GM12878 (cell line): ENCODE measurements around the gene CETN3. TPM values are rescaled to one million over a fixed set of nuclear protein-coding genes. Genes with fewer than 3 reads are reported as not detected.

ENCODE experiments used
- ATAC-seq: fragments of 200-7000 bp; cut with Tn5 transposase; 3 replicates; pipeline ENCODE4 v1.9.1; 2020; ENCODE audit warnings: mild to moderate bottlenecking, moderate library complexity
- Bru-seq: library from RNA; stranded (reverse); fragments of 400-500 nt; gene quantifications from one replicate; lab custom pipeline; 2021; lab: Mats Ljungman, UMichigan
- BruChase-seq, 2 experiments: library from RNA; stranded (reverse); fragments of 400-500 nt; gene quantifications; one replicate each; lab custom pipeline; 2021; lab: Mats Ljungman, UMichigan
- BruUV-seq: library from RNA; stranded (reverse); fragments of 400-500 nt; replicated peaks from 2 replicates; lab custom pipeline; 2021; lab: Mats Ljungman, UMichigan
- CTCF ChIA-PET: fragments of 300-600 bp; sonication (Branson Sonifier 250); formaldehyde crosslinking; extraction: SDS; loops from one replicate; lab custom pipeline; 2021; ENCODE audit warnings: inconsistent platforms; lab: Yijun Ruan, JAX
- POLR2A ChIA-PET: fragments of 350-600 bp; formaldehyde crosslinking; extraction: SDS; loops from one replicate; lab custom pipeline; 2021; ENCODE audit warnings: inconsistent platforms; lab: Charles Lee
- RAD21 ChIA-PET: fragments of 300-600 bp; sonication (Branson Sonifier 250); formaldehyde crosslinking; loops from one replicate; lab custom pipeline; 2023; ENCODE audit warnings: antibody characterized with exemption; ENCODE audit not compliant: unreplicated experiment; lab: Charles Lee
- SMC1A ChIA-PET: fragments of 300-600 bp; sonication (Branson Sonifier 250); formaldehyde crosslinking; loops from one replicate; lab custom pipeline; 2023; ENCODE audit not compliant: unreplicated experiment, uncharacterized antibody; lab: Charles Lee
- DNase-seq: peaks from one replicate; pipeline ENCODE4 v3.0.0-alpha.2; 2011; ENCODE audit warnings: low read depth, low spot score
- FAIRE-seq: peaks from 3 replicates; lab custom pipeline; 2011; peaks lifted over from hg19 to GRCh38; lab: Jason Lieb, UNC
- H2AFZ ChIP-seq: 2 replicates; pipeline ENCODE4 v1.6.0; 2011; ENCODE audit warnings: low read depth, low read length, control low read depth; ENCODE audit not compliant: control insufficient read depth
- H3K27ac ChIP-seq: 2 replicates; pipeline ENCODE4 v1.5.1; 2011; ENCODE audit warnings: control low read depth; ENCODE audit not compliant: control insufficient read depth, insufficient read depth
- H3K27me3 ChIP-seq, 2 experiments: replicated peaks in 1 of 2; 2 replicates each; pipeline versions ENCODE4 v1.6.0 to v1.6.1; 2011; ENCODE audit warnings: low read length in 1 of 2; ENCODE audit not compliant: control insufficient read depth in 2 of 2, insufficient read depth in 2 of 2
- H3K36me3 ChIP-seq, 2 experiments: 2 replicates each; pipeline ENCODE4 v1.5.1; 2011; ENCODE audit warnings: low read length in 1 of 2; ENCODE audit not compliant: control insufficient read depth in 2 of 2, insufficient read depth in 2 of 2
- H3K4me1 ChIP-seq: 2 replicates; pipeline ENCODE4 v1.6.1; 2011; ENCODE audit warnings: mild to moderate bottlenecking, low read length, moderate library complexity, mixed read lengths; ENCODE audit not compliant: control insufficient read depth, insufficient read depth
- H3K4me2 ChIP-seq: 2 replicates; pipeline ENCODE4 v1.6.0; 2011; ENCODE audit warnings: control low read depth; ENCODE audit not compliant: control insufficient read depth, insufficient read depth
- H3K4me3 ChIP-seq: fragments of 200-600 bp; sonication (generic); 2 replicates; pipeline ENCODE4 v1.5.1; 2016
- H3K79me2 ChIP-seq: 2 replicates; pipeline ENCODE4 v1.6.0; 2011; ENCODE audit warnings: low read length; ENCODE audit not compliant: control insufficient read depth, insufficient read depth
- H3K9ac ChIP-seq: 2 replicates; pipeline ENCODE4 v1.8.0; 2011; ENCODE audit warnings: low read length, control low read depth, mixed read lengths; ENCODE audit not compliant: control insufficient read depth, insufficient read depth
- H3K9me3 ChIP-seq: replicated peaks from 3 replicates; pipeline ENCODE4 v1.5.1; 2011; ENCODE audit warnings: mild to moderate bottlenecking, low read length; ENCODE audit not compliant: control insufficient read depth, insufficient read depth
- H4K20me1 ChIP-seq: 2 replicates; pipeline ENCODE4 v1.6.0; 2011; ENCODE audit not compliant: control insufficient read depth, insufficient read depth
- ATF7 ChIP-seq: fragments of 450-650 bp; IDR thresholded peaks from 2 replicates; pipeline ENCODE4 v1.6.1; 2016; ENCODE audit warnings: low read depth, mild to moderate bottlenecking
- CBFB ChIP-seq: IDR thresholded peaks from 2 replicates; pipeline ENCODE4 v1.6.1; 2016; ENCODE audit warnings: antibody characterized with exemption, low read depth
- CBX3 ChIP-seq: fragments of 200-600 bp; sonication (generic); IDR thresholded peaks from 2 replicates; pipeline ENCODE4 v1.6.1; 2016; ENCODE audit warnings: low read depth, borderline replicate concordance
- FOS ChIP-seq: IDR thresholded peaks from 3 replicates; pipeline ENCODE4 v1.6.1; 2011; ENCODE audit warnings: borderline replicate concordance; ENCODE audit not compliant: insufficient read length; ENCODE audit errors: extremely low read depth
- GABPA ChIP-seq: IDR thresholded peaks from 2 replicates; pipeline ENCODE4 v1.6.1; 2014; ENCODE audit warnings: antibody characterized with exemption, low read depth, mild to moderate bottlenecking, inconsistent platforms
- GATAD2B ChIP-seq: fragments of 450-650 bp; conservative IDR thresholded peaks from 2 replicates; pipeline ENCODE4 v1.6.1; 2017; ENCODE audit warnings: low read depth, mild to moderate bottlenecking, moderate library complexity
- IKZF1 ChIP-seq: fragments of 450-650 bp; conservative IDR thresholded peaks from 2 replicates; pipeline ENCODE4 v1.6.1; 2017; ENCODE audit warnings: antibody characterized with exemption, mild to moderate bottlenecking
- MEF2A ChIP-seq: IDR thresholded peaks from 2 replicates; pipeline ENCODE4 v1.6.1; 2011; ENCODE audit warnings: low read depth, mild to moderate bottlenecking, low read length, moderate library complexity; ENCODE audit not compliant: insufficient read depth
- NFIC ChIP-seq: IDR thresholded peaks from 2 replicates; pipeline ENCODE4 v1.6.1; 2012; ENCODE audit warnings: low read depth, mild to moderate bottlenecking, inconsistent platforms, low read length, moderate library complexity
- NFYB ChIP-seq: IDR thresholded peaks from 2 replicates; pipeline ENCODE4 v1.6.1; 2011; ENCODE audit warnings: low read depth, mild to moderate bottlenecking, low read length, improper control_type of control experiment, moderate library complexity; ENCODE audit not compliant: insufficient read depth
- RAD21 ChIP-seq: IDR thresholded peaks from 2 replicates; pipeline ENCODE4 v1.6.1; 2011; ENCODE audit warnings: mild to moderate bottlenecking, low read depth, low read length, moderate library complexity; ENCODE audit not compliant: insufficient read depth
- SIN3A ChIP-seq: IDR thresholded peaks from 2 replicates; pipeline ENCODE4 v1.6.1; 2012; ENCODE audit warnings: low read depth, low read length, improper control_type of control experiment
- SMAD5 ChIP-seq: IDR thresholded peaks from 2 replicates; pipeline ENCODE4 v1.6.1; 2016; ENCODE audit warnings: antibody characterized with exemption, low read depth
- SP1 ChIP-seq: IDR thresholded peaks from one replicate; pipeline ENCODE4 v1.6.1; 2011; ENCODE audit warnings: low read depth, low read length
- TCF12 ChIP-seq: IDR thresholded peaks from 2 replicates; pipeline ENCODE4 v1.6.1; 2011; ENCODE audit warnings: low read depth, mild to moderate bottlenecking, low read length
- ZBED1 ChIP-seq: IDR thresholded peaks from 2 replicates; pipeline ENCODE4 v1.6.1; 2016; ENCODE audit warnings: borderline replicate concordance
- ZNF274 ChIP-seq: IDR thresholded peaks from one replicate; pipeline ENCODE4 v1.8.0; 2011; ENCODE audit not compliant: insufficient read length, insufficient read depth
- ZNF384 ChIP-seq: IDR thresholded peaks from 2 replicates; pipeline ENCODE4 v1.6.1; 2012; ENCODE audit warnings: low read depth, mild to moderate bottlenecking, low read length, improper control_type of control experiment, borderline replicate concordance
- WGBS: methylation state at CpG from one replicate; pipeline ENCODE4 v1.1.6; 2016; ENCODE audit warnings: low lambda C conversion rate; ENCODE audit not compliant: insufficient replicate concordance, insufficient coverage; ENCODE audit errors: missing lambda C conversion rate; 5-methylcytosine and 5-hydroxymethylcytosine counted together
- in situ Hi-C: fragments of 300-500 bp; cut with MboI; formaldehyde crosslinking; loops from 9 replicates; pipeline ENCODE4 v1.14.3; 2018; ENCODE audit warnings: mixed read lengths
- intact Hi-C: fragments of 100-400 bp; cut with micrococcal nuclease; formaldehyde crosslinking; loops from one replicate; pipeline ENCODE4 v1.14.2; 2022; ENCODE audit not compliant: unreplicated experiment
- long read RNA-seq, 2 experiments: library from polyadenylated mRNA; unstranded; transcript quantifications; one replicate each; pipeline ENCODE4 v2.0.0, GENCODE V29; 2019 to 2020
- polyA minus RNA-seq, 3 experiments: library from RNA; depleted of rRNA, polyadenylated mRNA; stranded (reverse); fragments of >200 nt; gene quantifications; 2 replicates each; pipeline ENCODE4 v1.2.3, GENCODE V29; 2011
- polyA plus RNA-seq, 11 experiments: library from polyadenylated mRNA; depleted of rRNA in 4 of 11; unstranded in 6 of 11; stranded (reverse) in 5 of 11; fragments of >200 nt; fragmentation: Nextera tagmentation in 4 of 11; fragmentation: Illumina TruSeq in 1 of 11; extraction: Ambion mirVana in 4 of 11; extraction: Trizol in 1 of 11; gene quantifications; 1 replicate in 1 of 11; 2 replicates in 10 of 11; pipeline versions ENCODE4 v1.2.1 to v1.2.3, GENCODE V29; 2011 to 2016; ENCODE audit warnings: inconsistent platforms in 2 of 11, missing spikeins in 2 of 11, low read depth in 1 of 11
- total RNA-seq, 4 experiments: library from RNA; depleted of rRNA in 3 of 4; stranded (reverse); fragments of >200 nt in 3 of 4; fragmentation: Illumina TruSeq in 1 of 4; extraction: Trizol in 1 of 4; gene quantifications; 2 replicates each; pipeline versions ENCODE4 v1.2.1 to v1.2.3, GENCODE V29; 2013 to 2021

Gene CETN3
- 86.0 and 86.6 TPM in 2 replicates for total RNA-seq (2013; cell fraction: nucleolus; rRNA removed)
- 16.8 and 28.8 TPM in 2 replicates for total RNA-seq (2014; rRNA removed)
- total RNA-seq (2014; rRNA removed; fragmentation: Illumina TruSeq; extraction: Trizol) = 45.5 and 50.1 TPM in 2 replicates
- total RNA-seq (2021) = 22.2 and 29.5 TPM in 2 replicates
- polyA plus RNA-seq (2011; ENCODE audit: low read depth) = 16.7 TPM
- polyA plus RNA-seq (2011; rRNA removed) = 50.9 and 114 TPM in 2 replicates
- polyA plus RNA-seq (2011; cell fraction: cytosol; rRNA removed) = 3.3 and 4.6 TPM in 2 replicates
- 11.8 and 18.7 TPM in 2 replicates for polyA plus RNA-seq (2011; cell fraction: nucleus; rRNA removed)
- polyA plus RNA-seq (2012) = 31.4 and 44.8 TPM in 2 replicates
- polyA plus RNA-seq (2014; fragmentation: Illumina TruSeq; extraction: Trizol) = 54.7 and 58.5 TPM in 2 replicates
- polyA plus RNA-seq (2014; fragmentation: Nextera tagmentation; extraction: Ambion mirVana) = 10 to 100 TPM; 54.6 to 59.1 TPM
- 30.6 and 48.8 TPM in 2 replicates for polyA plus RNA-seq (2014; rRNA removed)
- 10 to 100 TPM; 52.6 to 57.7 TPM for polyA plus RNA-seq (2016; fragmentation: Nextera tagmentation; extraction: Ambion mirVana)
- 2.2 and 2.5 TPM in 2 replicates for polyA minus RNA-seq (2011; rRNA and poly(A)+ RNA removed)
- polyA minus RNA-seq (2011; cell fraction: cytosol; rRNA and poly(A)+ RNA removed) = 2.4 and 6.1 TPM in 2 replicates
- polyA minus RNA-seq (2011; cell fraction: nucleus; rRNA and poly(A)+ RNA removed) = 7.5 and 7.7 TPM in 2 replicates
- Bru-seq, nascent RNA = percentile 70 among the genes with signal in this experiment
- BruChase-seq, experiment 1, labeled RNA remaining after a 6-hour chase = percentile 65 among the genes with signal in this experiment
- BruChase-seq, experiment 2, labeled RNA remaining after a 2-hour chase = percentile 70 among the genes with signal in this experiment
- long read RNA-seq, experiment 1, transcript CETN3-201 (5 exons, 2,432 nt) = major isoform, 7 of 10 reads
- long read RNA-seq, experiment 1, partial matches to known transcripts = 1 of 10 reads
- long read RNA-seq, experiment 1, other reads (novel, unspliced or antisense) = 0 of 10 reads
- long read RNA-seq, experiment 2, transcript CETN3-201 (5 exons, 2,432 nt) = major isoform, 29 of 39 reads
- long read RNA-seq, experiment 2, partial matches to known transcripts = 3 of 39 reads
- long read RNA-seq, experiment 2, other reads (novel, unspliced or antisense) = 5 of 39 reads

GRCh38 chr5:90409318-90410177, at the start of gene CETN3:
Gene CETN3, minus strand, starts transcription at chr5:90409756. Its CDS starts 95 bp downstream, at chr5:90409661.
- Histone ChIP-seq H4K20me1 (no peaks in the 10 kb centered on the region), H3K9ac (peak within 1 kb of the TSS; percentile 99), H3K36me3 (no peaks in the 10 kb centered on the region), H2AFZ (peak within 1 kb of the TSS; percentile 98), H3K27ac (peak within 1 kb of the TSS; percentile 97), H3K4me3 (peak within 1 kb of the TSS; percentile 89), H3K79me2 (peaks cover 31% of the 10 kb centered on the region), H3K4me1 (no peaks in the 10 kb centered on the region), H3K9me3 (no peaks in the 10 kb centered on the region), H3K27me3 (no peaks in the 10 kb centered on the region), H3K4me2 (peak within 1 kb of the TSS; percentile 76)
- ChIA-PET POLR2A (interaction anchor here (0.6 to 3.5 kb wide), 9 partner anchors 10 to 908 kb away, joined by 3 to 21 read pairs (median 3); partner anchors contain the start of genes LYSMD3, MBLAC2 and POLR3G), CTCF (interaction anchor here (0.7 to 2.1 kb wide), 9 partner anchors 14 to 1682 kb away, joined by 3 to 6 read pairs (median 4); partner anchors contain the start of genes LYSMD3, MBLAC2 and POLR3G), RAD21 (interaction anchor here (0.6 to 2.7 kb wide), 10 partner anchors 9 to 1016 kb away, joined by 3 to 27 read pairs (median 4); partner anchors contain the start of genes LYSMD3, MBLAC2 and POLR3G), SMC1A (interaction anchor here (0.6 to 2.9 kb wide), 12 partner anchors 9 to 121 kb away, joined by 3 to 16 read pairs (median 4); no protein-coding TSS in a partner anchor)
- BruUV-seq = no TSS peak
- in situ Hi-C loops (no loop called here), intact Hi-C loops (loop anchor here (1.0 to 5.0 kb wide), 3 partner anchors 65 to 120 kb away; partner anchors contain the start of genes LYSMD3, MBLAC2 and POLR3G)
- WGBS = 1% methylated on average over 51 of the region's 51 CpGs
- FAIRE-seq (peak; percentile 99), ATAC-seq (peak; percentile 94), DNase-seq (peak; percentile 88)
- no peak for TF ChIP-seq CBX3
- peak; percentile 43; the same call in 1 of the 2 replicates for TF ChIP-seq TCF12
- no peak for TF ChIP-seq RAD21
- no peak for TF ChIP-seq NFIC
- TF ChIP-seq GATAD2B = no peak
- no peak for TF ChIP-seq MEF2A
- peak; percentile 91 for TF ChIP-seq SMAD5
- TF ChIP-seq NFYB = peak; percentile 92
- TF ChIP-seq SP1 = peak; percentile 93
- peak; percentile 81 for TF ChIP-seq FOS
- no peak for TF ChIP-seq ZNF274
- peak; percentile 79; the same call in 1 of the 2 replicates for TF ChIP-seq ZNF384
- peak; percentile 37; the same call in 1 of the 2 replicates for TF ChIP-seq IKZF1
- TF ChIP-seq GABPA = no peak
- no peak; the same call in none of the 2 replicates for TF ChIP-seq ATF7
- TF ChIP-seq SIN3A = peak; percentile 69; the same call in 1 of the 2 replicates
- TF ChIP-seq ZBED1 = 0 out of 2 replicates have a peak, but pooled peaks have one; percentile 17
- TF ChIP-seq CBFB = peak; percentile 89
